Measurements from ENCODE around the gene PITHD1.
"Not testable (repeated sequence)": the region's sequence is repeated elsewhere in the genome, so short reads cannot be mapped to it uniquely, and the experiment has no call there.

The PITHD1 gene

GRCh38 chr1:23774174-23774880 is 3.9 kb upstream of the PITHD1 start:
- DNase-seq, result no peak

GRCh38 chr1:23776217-23776616 is 2.0 kb upstream of the PITHD1 start:
- no peak for DNase-seq

GRCh38 chr1:23779826-23780371 is 1.7 kb downstream of the PITHD1 start:
- DNase-seq, result no peak

GRCh38 chr1:23783141-23783540 is 4.9 kb downstream of the PITHD1 start:
- DNase-seq, result not testable (repeated sequence)

GRCh38 chr1:23784846-23785245 is 6.6 kb downstream of the PITHD1 start:
- DNase-seq, result no peak

- no peak for DNase-seq
These were observed 9.5 kb downstream of the PITHD1 start for GRCh38 chr1:23787701-23788100.

GRCh38 chr1:23788695-23789094 is 10.5 kb downstream of the PITHD1 start:
- no peak for DNase-seq

- peak; percentile 89 for DNase-seq
These were observed 12.7 kb downstream of the PITHD1 start, which contains the start of gene LYPLA2 for GRCh38 chr1:23790696-23791515. LYPLA2 (plus strand) TSS chr1:23791145; CDS start chr1:23792683, 1,538 bp downstream.

- DNase-seq, result peak; percentile 16
These were observed 13.4 kb downstream of the PITHD1 start for GRCh38 chr1:23791516-23792047.

GRCh38 chr1:23792151-23792945 is 14.1 kb downstream of the PITHD1 start:
- no peak for DNase-seq

- DNase-seq, result no peak
These were observed 15.0 kb downstream of the PITHD1 start for GRCh38 chr1:23793018-23793781.

GRCh38 chr1:23793861-23794731 is 15.9 kb downstream of the PITHD1 start:
- no peak for DNase-seq

GRCh38 chr1:23794732-23795182 is 16.5 kb downstream of the PITHD1 start:
- not testable (repeated sequence) for DNase-seq

GRCh38 chr1:23795676-23796465 is 17.7 kb downstream of the PITHD1 start:
- no peak for DNase-seq

- no peak for DNase-seq
These were observed 18.5 kb downstream of the PITHD1 start for GRCh38 chr1:23796466-23797271.

- no peak for DNase-seq
These were observed 19.5 kb downstream of the PITHD1 start for GRCh38 chr1:23797478-23798448.

- no peak for DNase-seq
These were observed 20.5 kb downstream of the PITHD1 start for GRCh38 chr1:23798662-23799142.

- no peak for DNase-seq
These were observed 21.0 kb downstream of the PITHD1 start for GRCh38 chr1:23799255-23799569.
